ENCODE measurements around the gene NPIPA1.

DNA sequence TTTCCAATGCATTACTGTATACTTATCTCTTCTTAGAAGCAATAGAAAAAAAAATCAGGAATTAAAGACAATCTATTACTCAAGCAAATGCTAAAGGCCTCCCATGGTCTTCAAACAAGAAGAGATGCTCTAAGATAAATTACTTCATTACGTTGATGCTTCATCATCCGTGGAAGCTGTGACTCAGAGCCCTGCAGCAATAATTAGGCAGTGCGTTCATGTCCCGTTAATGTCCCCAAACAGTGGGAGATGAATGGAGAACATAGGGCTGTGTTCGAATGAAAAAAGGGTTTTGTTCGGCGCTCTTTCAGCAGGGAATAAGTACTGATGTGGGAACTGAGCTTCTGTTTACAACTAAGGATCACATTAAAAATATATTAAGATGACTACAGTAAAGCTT, 21.7 kb downstream of the NPIPA1 start:
- TF ChIP-seq, protein P1, sequence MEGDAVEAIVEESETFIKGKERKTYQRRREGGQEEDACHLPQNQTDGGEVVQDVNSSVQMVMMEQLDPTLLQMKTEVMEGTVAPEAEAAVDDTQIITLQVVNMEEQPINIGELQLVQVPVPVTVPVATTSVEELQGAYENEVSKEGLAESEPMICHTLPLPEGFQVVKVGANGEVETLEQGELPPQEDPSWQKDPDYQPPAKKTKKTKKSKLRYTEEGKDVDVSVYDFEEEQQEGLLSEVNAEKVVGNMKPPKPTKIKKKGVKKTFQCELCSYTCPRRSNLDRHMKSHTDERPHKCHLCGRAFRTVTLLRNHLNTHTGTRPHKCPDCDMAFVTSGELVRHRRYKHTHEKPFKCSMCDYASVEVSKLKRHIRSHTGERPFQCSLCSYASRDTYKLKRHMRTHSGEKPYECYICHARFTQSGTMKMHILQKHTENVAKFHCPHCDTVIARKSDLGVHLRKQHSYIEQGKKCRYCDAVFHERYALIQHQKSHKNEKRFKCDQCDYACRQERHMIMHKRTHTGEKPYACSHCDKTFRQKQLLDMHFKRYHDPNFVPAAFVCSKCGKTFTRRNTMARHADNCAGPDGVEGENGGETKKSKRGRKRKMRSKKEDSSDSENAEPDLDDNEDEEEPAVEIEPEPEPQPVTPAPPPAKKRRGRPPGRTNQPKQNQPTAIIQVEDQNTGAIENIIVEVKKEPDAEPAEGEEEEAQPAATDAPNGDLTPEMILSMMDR (IDR thresholded peaks at IDR 0.05), result no peak
- no peak for TF ChIP-seq POLR2A (IDR thresholded peaks at IDR 0.05)

All from heart left ventricle (tissue), 13 donors.